GM12874 (cell line): ENCODE measurements around the gene PLCH1.

Experiments used
- CTCF ChIP-seq: IDR thresholded peaks from 2 replicates; pipeline ENCODE4 v1.5.1; 2011; ENCODE audit warnings: low read depth, mild to moderate bottlenecking, control low read depth, low read length, moderate library complexity; ENCODE audit not compliant: insufficient read depth

The PLCH1 gene

GRCh38 chr3:155392138-155392537, 352.7 kb downstream of the PLCH1 start:
- no peak for TF ChIP-seq CTCF

- TF ChIP-seq CTCF = no peak
Observed at GRCh38 chr3:155391551-155391958, 353.3 kb downstream of the PLCH1 start.

GRCh38 chr3:155391104-155391503, 353.8 kb downstream of the PLCH1 start:
- TF ChIP-seq CTCF = no peak

GRCh38 chr3:155390351-155390750, 354.5 kb downstream of the PLCH1 start:
- TF ChIP-seq CTCF = no peak

GRCh38 chr3:155388417-155388816, 356.5 kb downstream of the PLCH1 start:
- TF ChIP-seq CTCF = no peak

GRCh38 chr3:155387571-155387970, 357.3 kb downstream of the PLCH1 start:
- no peak for TF ChIP-seq CTCF

GRCh38 chr3:155386919-155387318, 358.0 kb downstream of the PLCH1 start:
- TF ChIP-seq CTCF = no peak
